ENCODE data around the gene NEURL1B. TPM values are rescaled to one million over a fixed set of nuclear protein-coding genes. Genes with fewer than 3 reads are reported as not detected.

The NEURL1B gene
- total RNA-seq, 4 donors from 2014 or later, result 11.9 to 18.8 (median 15.6) TPM

DNA sequence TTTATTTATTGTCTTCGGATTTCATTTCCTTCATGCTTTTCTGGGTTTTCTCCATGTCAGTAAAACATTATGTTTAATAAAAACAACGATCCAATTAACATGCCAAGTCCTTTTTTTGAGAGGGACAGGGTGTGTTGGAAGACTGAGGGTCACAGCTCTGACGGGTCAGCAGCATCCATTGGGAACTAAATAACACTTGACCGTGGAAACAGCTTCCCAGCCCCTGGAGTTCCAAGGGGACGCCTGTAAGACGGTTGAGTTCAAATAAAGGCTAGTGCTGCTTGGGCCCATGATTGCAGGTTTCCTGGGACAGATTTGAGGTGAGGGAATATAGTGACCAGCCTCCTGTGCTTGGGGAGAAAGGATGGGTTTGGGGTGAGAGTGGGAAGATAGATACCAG is 30.4 kb upstream of the NEURL1B start:
- Histone ChIP-seq H3K36me3 (no peaks in the 10 kb centered on the region), H3K9me3 (peaks cover 0 to 5% (median 3%) of the 10 kb centered on the region in 3 donors), H3K4me1 (no peaks in the 10 kb centered on the region), H3K4me3 (no peak overlapping the region), H3K27ac (peak overlapping the region in 2 of 4 donors; percentile 17 to 21), H3K27me3 (no peaks in the 10 kb centered on the region)
- no peak for TF ChIP-seq POLR2A (IDR thresholded peaks at IDR 0.05)
- TF ChIP-seq, protein P1, sequence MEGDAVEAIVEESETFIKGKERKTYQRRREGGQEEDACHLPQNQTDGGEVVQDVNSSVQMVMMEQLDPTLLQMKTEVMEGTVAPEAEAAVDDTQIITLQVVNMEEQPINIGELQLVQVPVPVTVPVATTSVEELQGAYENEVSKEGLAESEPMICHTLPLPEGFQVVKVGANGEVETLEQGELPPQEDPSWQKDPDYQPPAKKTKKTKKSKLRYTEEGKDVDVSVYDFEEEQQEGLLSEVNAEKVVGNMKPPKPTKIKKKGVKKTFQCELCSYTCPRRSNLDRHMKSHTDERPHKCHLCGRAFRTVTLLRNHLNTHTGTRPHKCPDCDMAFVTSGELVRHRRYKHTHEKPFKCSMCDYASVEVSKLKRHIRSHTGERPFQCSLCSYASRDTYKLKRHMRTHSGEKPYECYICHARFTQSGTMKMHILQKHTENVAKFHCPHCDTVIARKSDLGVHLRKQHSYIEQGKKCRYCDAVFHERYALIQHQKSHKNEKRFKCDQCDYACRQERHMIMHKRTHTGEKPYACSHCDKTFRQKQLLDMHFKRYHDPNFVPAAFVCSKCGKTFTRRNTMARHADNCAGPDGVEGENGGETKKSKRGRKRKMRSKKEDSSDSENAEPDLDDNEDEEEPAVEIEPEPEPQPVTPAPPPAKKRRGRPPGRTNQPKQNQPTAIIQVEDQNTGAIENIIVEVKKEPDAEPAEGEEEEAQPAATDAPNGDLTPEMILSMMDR (IDR thresholded peaks at IDR 0.05), result no peak
- intact Hi-C loops (cut with DNase I), result no loop called here
- DNase-seq, result no peak
- 72 to 80% methylated on average over 6 of the region's 6 CpGs for WGBS, 2 donors

DNA sequence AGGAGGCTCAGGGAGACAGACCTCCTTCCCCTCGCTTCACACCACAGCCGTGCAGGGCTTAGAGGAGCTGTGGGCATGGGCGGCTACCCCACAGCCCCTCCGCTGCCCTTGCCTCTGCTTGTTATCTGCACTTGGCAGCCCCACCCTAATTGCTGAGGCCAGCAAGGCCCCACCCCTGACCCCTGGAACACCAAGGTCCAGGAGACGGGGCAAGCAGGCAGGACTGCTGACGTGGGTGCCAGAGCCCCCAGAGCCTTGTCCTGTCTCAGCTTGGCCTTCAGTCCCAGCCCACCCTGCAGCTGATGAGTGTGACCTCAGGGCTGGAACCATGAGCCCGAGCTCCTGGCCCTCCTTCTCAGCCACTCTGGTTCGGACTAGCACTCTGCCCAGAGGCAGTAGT is 29.1 kb upstream of the NEURL1B start:
- H3K4me1 ChIP-seq, result peaks cover 0 to 4% (median 0%) of the 10 kb centered on the region in 3 donors
- DNase-seq, result no peak
- intact Hi-C loops (cut with DNase I), result no loop called here
- H3K36me3 ChIP-seq, result no peaks in the 10 kb centered on the region
- peak overlapping the region in 2 of 4 donors; percentile 7 to 10 for H3K27ac ChIP-seq
- no peak overlapping the region for H3K4me3 ChIP-seq
- WGBS, 2 donors, result 88 to 100% methylated on average over 2 to 3 of the region's 8 CpGs
- TF ChIP-seq, protein P1 (IDR thresholded peaks at IDR 0.05), result no peak
- TF ChIP-seq POLR2A (IDR thresholded peaks at IDR 0.05), result no peak
- H3K27me3 ChIP-seq, result no peaks in the 10 kb centered on the region
- H3K9me3 ChIP-seq, result peaks cover 0 to 5% (median 3%) of the 10 kb centered on the region in 3 donors

DNA sequence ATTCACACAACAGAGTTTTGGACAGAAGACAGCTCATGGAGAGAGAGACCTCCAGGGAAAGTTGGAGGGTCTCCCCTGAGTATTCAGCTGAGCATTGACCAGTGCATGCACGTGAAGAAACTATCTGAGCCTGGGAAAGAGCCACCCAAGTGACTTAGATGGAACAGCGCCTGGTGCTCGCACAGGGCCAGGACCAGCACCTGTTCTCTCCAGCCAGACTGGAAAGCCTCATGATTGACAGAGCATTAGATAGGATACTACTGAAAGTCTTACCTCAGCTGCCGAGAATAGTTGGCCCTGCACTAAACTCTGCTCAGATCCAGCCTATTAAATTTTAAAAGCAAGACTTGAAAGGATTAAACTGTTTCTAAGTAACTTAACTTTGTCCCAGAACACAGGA is 28.3 kb upstream of the NEURL1B start:
- H3K27me3 ChIP-seq, result no peaks in the 10 kb centered on the region
- DNase-seq, result no peak
- no peak for TF ChIP-seq POLR2A (IDR thresholded peaks at IDR 0.05)
- TF ChIP-seq, protein P1 (IDR thresholded peaks at IDR 0.05), result no peak
- 84 to 92% methylated on average over 2 of the region's 4 CpGs for WGBS, 2 donors
- peaks cover 0 to 5% (median 3%) of the 10 kb centered on the region in 3 donors for H3K9me3 ChIP-seq
- no peak overlapping the region for H3K27ac ChIP-seq
- no peak overlapping the region for H3K4me3 ChIP-seq
- H3K4me1 ChIP-seq, result peaks cover 0 to 9% (median 0%) of the 10 kb centered on the region in 3 donors
- H3K36me3 ChIP-seq, result no peaks in the 10 kb centered on the region
- intact Hi-C loops (cut with DNase I), result no loop called here

DNA sequence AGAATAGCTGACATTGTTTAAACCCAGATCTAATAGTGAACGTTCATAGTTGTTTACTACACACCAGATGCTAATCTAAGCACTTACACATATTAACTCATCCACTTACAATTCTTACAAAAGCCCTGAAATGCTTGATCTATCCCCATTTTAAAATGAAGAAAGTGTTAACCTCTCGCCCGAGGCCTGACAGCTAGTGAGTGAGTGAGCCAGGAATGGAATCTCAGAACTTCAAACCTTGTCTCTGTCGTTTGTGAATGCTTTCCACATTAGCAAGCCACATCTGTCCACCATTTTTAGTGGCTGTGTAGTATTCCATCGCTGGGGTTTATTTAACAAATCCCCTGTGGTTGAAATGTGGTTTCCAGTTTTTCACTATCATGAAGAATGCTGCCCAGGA is 24.9 kb upstream of the NEURL1B start:
- Histone ChIP-seq H3K4me3 (no peak overlapping the region), H3K9me3 (peaks cover 0 to 5% (median 3%) of the 10 kb centered on the region in 3 donors), H3K4me1 (peaks cover 0 to 9% (median 0%) of the 10 kb centered on the region in 3 donors), H3K27me3 (no peaks in the 10 kb centered on the region), H3K27ac (peak overlapping the region in 3 of 4 donors; percentile 64 to 74 (median 73)), H3K36me3 (no peaks in the 10 kb centered on the region)
- no peak for TF ChIP-seq POLR2A (IDR thresholded peaks at IDR 0.05)
- TF ChIP-seq, protein P1 (IDR thresholded peaks at IDR 0.05), result no peak
- intact Hi-C loops (cut with DNase I), result no loop called here
- WGBS, 2 donors, result 55 to 67% methylated on average over 5 of the region's 5 CpGs
- no peak for DNase-seq

DNA sequence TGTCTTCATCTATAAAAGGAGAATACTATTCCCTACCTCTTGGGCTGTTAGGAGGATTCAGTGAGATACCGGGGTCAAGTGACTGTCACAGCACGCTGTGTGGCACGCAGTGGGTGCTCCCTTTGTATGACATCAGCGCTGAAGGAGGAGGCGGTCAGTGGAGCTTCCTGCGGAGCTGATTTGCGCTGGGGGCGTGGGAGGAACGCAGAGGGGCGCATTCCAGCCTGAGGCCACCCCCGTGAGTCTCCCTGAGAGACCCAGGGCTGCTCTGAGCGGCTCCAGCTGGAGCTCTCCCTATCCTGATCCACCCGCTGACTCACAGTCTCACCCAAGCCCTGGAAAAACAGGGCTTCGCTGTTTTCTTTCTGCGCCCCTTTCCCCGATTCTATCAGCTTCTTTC is 24.3 kb upstream of the NEURL1B start:
- peak overlapping the region in 3 of 4 donors; percentile 64 to 74 (median 73) for H3K27ac ChIP-seq
- H3K9me3 ChIP-seq, result peaks cover 0 to 5% (median 3%) of the 10 kb centered on the region in 3 donors
- no peak overlapping the region for H3K4me3 ChIP-seq
- 66 to 83% methylated on average over 10 to 16 of the region's 16 CpGs for WGBS, 2 donors
- TF ChIP-seq, protein P1 (IDR thresholded peaks at IDR 0.05), result no peak
- no peak for TF ChIP-seq POLR2A (IDR thresholded peaks at IDR 0.05)
- no peaks in the 10 kb centered on the region for H3K27me3 ChIP-seq
- H3K4me1 ChIP-seq, result peaks cover 0 to 9% (median 0%) of the 10 kb centered on the region in 3 donors
- intact Hi-C loops (cut with DNase I), result no loop called here
- DNase-seq, result no peak
- no peaks in the 10 kb centered on the region for H3K36me3 ChIP-seq
